Measurements from ENCODE around the gene LCE7A. TPM values are rescaled to one million over a fixed set of nuclear protein-coding genes. Genes with fewer than 3 reads are reported as not detected.
A peak's percentile ranks its signal among the peaks of the same experiment; 100 is the strongest.

The LCE7A gene
- polyA plus RNA-seq, 1 donor, result not detected

- DNase-seq, result no peak
Measured at GRCh38 chr1:152880316-152880715, 20.5 kb downstream of the LCE7A start.

GRCh38 chr1:152880907-152881306 is 21.1 kb downstream of the LCE7A start:
- DNase-seq, result no peak

GRCh38 chr1:152884085-152884484 is 24.3 kb downstream of the LCE7A start:
- no peak for DNase-seq

- DNase-seq, result no peak
Measured at GRCh38 chr1:152884506-152884905, 24.7 kb downstream of the LCE7A start.

- DNase-seq, result no peak
Measured at GRCh38 chr1:152884966-152885624, 25.3 kb downstream of the LCE7A start.

GRCh38 chr1:152886085-152886484 is 26.3 kb downstream of the LCE7A start:
- no peak for DNase-seq

GRCh38 chr1:152886758-152887409 is 27.1 kb downstream of the LCE7A start:
- DNase-seq, result no peak

- DNase-seq, result no peak
Measured at GRCh38 chr1:152888126-152888525, 28.3 kb downstream of the LCE7A start.

- no peak for DNase-seq
Measured at GRCh38 chr1:152899027-152899426, 39.2 kb downstream of the LCE7A start.

GRCh38 chr1:152899883-152900282 is 40.1 kb downstream of the LCE7A start:
- DNase-seq, result no peak

GRCh38 chr1:152901631-152902030 is 41.8 kb downstream of the LCE7A start:
- no peak for DNase-seq

- DNase-seq, result peak; percentile 45
Measured at GRCh38 chr1:152902636-152903035, 42.8 kb downstream of the LCE7A start.

GRCh38 chr1:152904688-152905440 is 45.1 kb downstream of the LCE7A start:
- no peak for DNase-seq

GRCh38 chr1:152906023-152906565 is 46.3 kb downstream of the LCE7A start:
- no peak for DNase-seq

- no peak for DNase-seq
Measured at GRCh38 chr1:152907686-152908601, 48.1 kb downstream of the LCE7A start, which contains the start of gene IVL. Gene IVL, plus strand, starts transcription at chr1:152908546. Its CDS starts 1,252 bp downstream, at chr1:152909798.

GRCh38 chr1:152909206-152909605 is 49.4 kb downstream of the LCE7A start:
- no peak for DNase-seq

Other genes starting within 250 kb of the LCE7A start
- gene LCE3B, start 246.2 kb upstream of the LCE7A start, polyA plus RNA-seq (ENCODE audit: insufficient read length), result not detected
- gene LCE3A, start 236.9 kb upstream of the LCE7A start, polyA plus RNA-seq (ENCODE audit: insufficient read length), result not detected
- gene LCE2D, start 196.6 kb upstream of the LCE7A start, polyA plus RNA-seq (ENCODE audit: insufficient read length), result not detected
- gene LCE2C, start 184.7 kb upstream of the LCE7A start, polyA plus RNA-seq (ENCODE audit: insufficient read length), result not detected
- gene LCE2B, start 173.9 kb upstream of the LCE7A start, polyA plus RNA-seq (ENCODE audit: insufficient read length), result not detected
- not detected for gene LCE2A, start 161.7 kb upstream of the LCE7A start, polyA plus RNA-seq (ENCODE audit: insufficient read length)
- gene LCE4A, start 151.8 kb upstream of the LCE7A start, polyA plus RNA-seq (ENCODE audit: insufficient read length), result not detected
- not detected for gene KPRP, start 102.0 kb upstream of the LCE7A start, polyA plus RNA-seq (ENCODE audit: insufficient read length)
- not detected for gene LCE1F, start 84.9 kb upstream of the LCE7A start, polyA plus RNA-seq (ENCODE audit: insufficient read length)
- not detected for gene LCE1E, start 73.7 kb upstream of the LCE7A start, polyA plus RNA-seq (ENCODE audit: insufficient read length)
- not detected for gene LCE1D, start 63.3 kb upstream of the LCE7A start, polyA plus RNA-seq (ENCODE audit: insufficient read length)
- not detected for gene LCE1C, start 53.3 kb upstream of the LCE7A start, polyA plus RNA-seq (ENCODE audit: insufficient read length)
- gene LCE1B, start 48.0 kb upstream of the LCE7A start, polyA plus RNA-seq (ENCODE audit: insufficient read length), result not detected
- gene LCE1A, start 32.5 kb upstream of the LCE7A start, polyA plus RNA-seq (ENCODE audit: insufficient read length), result not detected
- gene LCE6A, start 17.1 kb upstream of the LCE7A start, polyA plus RNA-seq (ENCODE audit: insufficient read length), result not detected
- gene SMCP, start 18.3 kb downstream of the LCE7A start, polyA plus RNA-seq (ENCODE audit: insufficient read length), result not detected
- gene IVL, start 48.5 kb downstream of the LCE7A start, polyA plus RNA-seq (ENCODE audit: insufficient read length), result 0.23 TPM
- not detected for gene SPRR5, start 87.2 kb downstream of the LCE7A start, polyA plus RNA-seq (ENCODE audit: insufficient read length)
- not detected for gene SPRR4, start 110.7 kb downstream of the LCE7A start, polyA plus RNA-seq (ENCODE audit: insufficient read length)
- not detected for gene SPRR1A, start 124.1 kb downstream of the LCE7A start, polyA plus RNA-seq (ENCODE audit: insufficient read length)
- gene SPRR3, start 141.8 kb downstream of the LCE7A start, polyA plus RNA-seq (ENCODE audit: insufficient read length), result not detected
- gene SPRR1B, start 171.2 kb downstream of the LCE7A start, polyA plus RNA-seq (ENCODE audit: insufficient read length), result not detected
- not detected for gene SPRR2D, start 181.1 kb downstream of the LCE7A start, polyA plus RNA-seq (ENCODE audit: insufficient read length)
- not detected for gene SPRR2A, start 197.5 kb downstream of the LCE7A start, polyA plus RNA-seq (ENCODE audit: insufficient read length)
- gene SPRR2B, start 211.6 kb downstream of the LCE7A start, polyA plus RNA-seq (ENCODE audit: insufficient read length), result not detected
- not detected for gene SPRR2E, start 234.5 kb downstream of the LCE7A start, polyA plus RNA-seq (ENCODE audit: insufficient read length)

Data from left kidney (tissue), 2 donors.